AG08395 (cell line): ENCODE results near the gene ZNF10.

Experiments
- DNase-seq: peaks from one replicate; pipeline ENCODE4 v3.0.0; 2012; ENCODE audit warnings: mixed read lengths, low spot score

The ZNF10 gene

DNA sequence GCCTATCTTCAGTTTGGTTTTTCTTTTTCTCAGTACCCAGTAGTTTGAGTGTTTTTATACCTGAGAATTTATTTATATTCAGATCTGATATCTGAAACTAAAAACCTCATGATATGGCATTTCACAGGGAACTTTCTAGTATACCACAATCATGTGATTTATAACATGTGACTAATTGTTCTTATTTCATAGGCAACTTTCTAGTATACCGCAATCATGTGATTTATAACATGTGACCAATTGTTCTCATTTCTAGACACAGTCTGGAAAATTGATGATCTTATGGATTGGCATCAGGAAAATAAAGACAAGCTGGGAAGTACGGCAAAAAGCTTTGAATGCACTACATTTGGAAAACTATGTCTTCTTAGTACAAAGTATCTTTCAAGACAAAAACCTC is 71.5 kb downstream of the ZNF10 start:
- DNase-seq = no peak

DNA sequence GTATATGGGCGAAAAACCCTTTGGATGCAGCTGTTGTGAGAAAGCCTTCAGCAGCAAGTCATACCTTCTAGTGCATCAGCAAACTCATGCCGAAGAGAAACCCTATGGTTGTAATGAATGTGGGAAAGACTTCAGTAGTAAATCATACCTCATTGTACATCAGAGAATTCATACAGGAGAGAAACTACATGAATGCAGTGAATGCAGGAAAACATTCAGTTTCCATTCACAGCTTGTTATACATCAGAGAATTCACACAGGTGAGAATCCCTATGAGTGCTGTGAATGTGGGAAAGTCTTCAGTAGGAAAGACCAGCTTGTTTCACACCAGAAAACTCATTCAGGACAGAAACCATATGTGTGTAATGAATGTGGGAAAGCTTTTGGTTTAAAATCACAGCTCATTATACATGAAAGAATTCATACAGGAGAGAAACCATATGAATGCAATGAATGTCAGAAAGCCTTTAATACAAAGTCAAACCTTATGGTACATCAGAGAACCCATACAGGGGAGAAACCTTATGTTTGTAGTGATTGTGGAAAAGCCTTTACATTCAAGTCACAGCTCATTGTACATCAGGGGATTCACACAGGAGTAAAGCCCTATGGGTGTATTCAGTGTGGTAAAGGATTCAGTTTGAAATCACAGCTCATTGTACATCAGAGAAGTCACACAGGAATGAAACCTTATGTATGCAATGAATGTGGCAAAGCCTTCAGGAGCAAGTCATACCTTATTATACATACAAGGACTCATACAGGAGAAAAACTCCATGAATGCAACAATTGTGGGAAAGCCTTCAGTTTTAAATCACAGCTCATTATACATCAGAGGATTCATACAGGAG is 72.3 kb downstream of the ZNF10 start:
- DNase-seq = no peak

DNA sequence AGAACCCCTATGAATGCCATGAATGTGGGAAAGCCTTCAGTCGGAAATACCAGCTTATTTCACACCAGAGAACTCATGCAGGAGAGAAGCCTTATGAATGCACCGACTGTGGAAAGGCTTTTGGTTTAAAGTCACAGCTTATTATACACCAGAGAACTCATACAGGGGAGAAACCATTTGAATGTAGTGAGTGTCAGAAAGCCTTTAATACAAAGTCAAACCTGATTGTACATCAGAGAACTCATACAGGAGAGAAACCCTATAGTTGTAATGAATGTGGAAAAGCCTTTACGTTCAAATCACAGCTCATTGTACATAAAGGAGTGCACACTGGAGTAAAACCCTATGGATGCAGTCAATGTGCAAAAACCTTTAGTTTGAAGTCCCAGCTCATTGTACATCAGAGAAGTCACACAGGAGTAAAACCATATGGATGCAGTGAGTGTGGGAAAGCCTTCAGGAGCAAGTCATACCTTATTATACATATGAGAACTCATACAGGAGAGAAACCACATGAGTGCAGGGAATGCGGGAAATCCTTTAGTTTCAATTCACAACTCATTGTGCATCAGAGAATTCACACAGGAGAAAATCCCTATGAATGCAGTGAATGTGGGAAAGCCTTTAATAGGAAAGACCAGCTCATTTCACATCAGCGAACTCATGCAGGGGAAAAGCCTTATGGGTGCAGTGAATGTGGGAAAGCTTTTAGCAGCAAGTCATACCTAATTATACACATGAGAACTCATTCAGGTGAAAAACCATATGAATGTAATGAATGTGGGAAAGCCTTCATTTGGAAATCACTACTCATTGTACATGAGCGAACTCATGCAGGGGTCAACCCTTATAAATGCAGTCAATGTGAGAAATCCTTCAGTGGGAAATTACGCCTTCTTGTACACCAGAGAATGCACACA is 73.2 kb downstream of the ZNF10 start:
- DNase-seq = no peak

DNA sequence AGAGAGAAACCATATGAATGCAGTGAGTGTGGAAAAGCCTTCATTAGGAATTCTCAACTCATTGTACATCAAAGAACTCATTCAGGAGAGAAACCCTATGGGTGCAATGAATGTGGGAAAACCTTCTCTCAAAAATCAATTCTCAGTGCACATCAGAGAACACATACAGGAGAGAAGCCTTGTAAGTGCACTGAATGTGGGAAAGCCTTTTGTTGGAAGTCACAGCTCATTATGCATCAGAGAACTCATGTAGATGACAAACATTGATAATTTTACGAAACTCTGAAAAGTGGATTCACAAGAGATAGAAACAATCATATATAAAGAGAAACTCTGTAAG is 73.8 kb downstream of the ZNF10 start:
- DNase-seq = no peak

DNA sequence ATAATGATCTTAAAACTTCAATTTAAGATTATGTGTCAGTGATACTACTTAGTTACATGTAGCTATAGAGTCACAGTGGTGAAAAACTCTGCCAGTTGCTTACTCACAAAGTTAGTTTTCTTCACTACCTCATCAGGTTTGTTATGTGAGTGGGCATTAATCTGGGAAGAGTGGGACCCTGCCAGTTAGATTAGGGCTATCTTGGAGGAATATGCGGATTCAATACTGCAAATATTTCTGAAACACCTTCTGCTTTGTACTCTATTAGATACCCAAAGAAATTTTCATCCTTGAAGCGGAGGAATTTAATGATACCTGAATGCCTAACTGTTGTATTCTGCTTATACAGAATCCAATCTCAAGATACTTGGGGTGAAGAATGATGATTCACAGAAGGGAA is 76.0 kb downstream of the ZNF10 start:
- no peak for DNase-seq
